Measurements from ENCODE around the gene CCNQ.

CCNQ gene

GRCh38 chrX:153598541-153599191 is at the start of gene CCNQ:
TSS of gene CCNQ (minus strand) at chrX:153599139. CDS start at chrX:153599073, 66 bp downstream.
- peaks cover 23% of the 10 kb centered on the region for H3K4me1 ChIP-seq (ENCODE audit: control insufficient read depth, low read length)
- peak within 1 kb of the TSS; percentile 80 for H3K4me3 ChIP-seq (ENCODE audit: low read length)
- no peaks in the 10 kb centered on the region for H3K9me3 ChIP-seq (ENCODE audit: control insufficient read depth, insufficient read depth, low read length)

DNA sequence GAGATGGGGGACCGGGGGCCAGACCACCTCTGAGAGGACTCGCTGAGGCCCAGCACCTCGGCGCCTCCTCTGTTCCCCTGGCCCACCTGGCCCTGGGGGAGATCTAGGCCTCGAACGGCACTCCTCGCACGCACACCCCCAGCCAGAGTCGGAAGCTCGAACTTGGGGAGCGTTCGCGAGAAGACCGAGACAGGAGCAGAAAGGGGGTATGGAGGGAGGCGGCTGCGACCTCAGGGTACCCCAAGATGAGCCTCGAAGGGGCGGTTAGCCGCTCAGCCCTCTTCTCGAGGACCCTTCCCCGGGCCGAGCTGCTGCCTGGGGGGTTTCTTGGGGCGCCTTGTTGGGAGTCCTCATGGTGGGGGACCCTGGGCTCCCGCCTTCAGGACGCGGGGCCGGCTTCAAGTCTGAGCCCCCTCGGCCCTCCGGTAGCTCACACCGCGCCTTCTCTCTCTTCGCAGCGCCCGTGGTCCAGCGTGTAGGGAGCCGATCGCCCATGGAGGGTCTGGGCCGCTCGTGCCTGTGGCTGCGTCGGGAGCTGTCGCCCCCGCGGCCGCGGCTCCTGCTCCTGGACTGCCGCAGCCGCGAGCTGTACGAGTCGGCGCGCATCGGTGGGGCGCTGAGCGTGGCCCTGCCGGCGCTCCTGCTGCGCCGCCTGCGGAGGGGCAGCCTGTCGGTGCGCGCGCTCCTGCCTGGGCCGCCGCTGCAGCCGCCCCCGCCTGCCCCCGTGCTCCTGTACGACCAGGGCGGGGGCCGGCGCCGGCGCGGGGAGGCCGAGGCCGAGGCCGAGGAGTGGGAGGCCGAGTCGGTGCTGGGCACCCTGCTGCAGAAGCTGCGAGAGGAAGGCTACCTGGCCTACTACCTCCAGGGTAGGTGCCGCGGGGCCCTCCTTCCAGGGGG is 48.8 kb upstream of the CCNQ start:
- TF ChIP-seq CTCF (IDR thresholded peaks at IDR 0.05; ENCODE audit: low read depth, low read length, poor library complexity, severe bottlenecking) (no peak), EZH2phosphoT487 (IDR thresholded peaks at IDR 0.05; ENCODE audit: borderline replicate concordance, low read length) (no peak)
- H3K4me3 ChIP-seq (ENCODE audit: low read length): no peak overlapping the region
- 0 out of 2 replicates have a peak, but pooled peaks cover 2% of the 10 kb centered on the region for H3K4me1 ChIP-seq (ENCODE audit: control insufficient read depth, low read length)
- no peaks in the 10 kb centered on the region for H3K9me2 ChIP-seq (replicated peaks; ENCODE audit: control insufficient read depth, low read length)
- no peak overlapping the region for H3K27ac ChIP-seq (ENCODE audit: low read depth, low read length)
- no peaks in the 10 kb centered on the region for H3K36me3 ChIP-seq (ENCODE audit: control insufficient read depth, low read length)
- H4K20me1 ChIP-seq (ENCODE audit: control insufficient read depth, insufficient read depth, low read depth, low read length): no peaks in the 10 kb centered on the region
- H3K9me3 ChIP-seq (ENCODE audit: control insufficient read depth, insufficient read depth, low read length): no peaks in the 10 kb centered on the region
- H3K27me3 ChIP-seq (ENCODE audit: control insufficient read depth, low read length): peaks cover 23% of the 10 kb centered on the region
- H3K4me2 ChIP-seq (ENCODE audit: low read length): no peak overlapping the region
- H3F3A ChIP-seq (ENCODE audit: control insufficient read depth, insufficient read depth): no peaks in the 10 kb centered on the region
- no peaks in the 10 kb centered on the region for H3K79me2 ChIP-seq (ENCODE audit: control insufficient read depth, low read length)

More at GRCh38 chrX:153598541-153599191, at the start of gene CCNQ:
- H3K79me2 ChIP-seq (ENCODE audit: control insufficient read depth, low read length): peaks cover 27% of the 10 kb centered on the region
- no peaks in the 10 kb centered on the region for H4K20me1 ChIP-seq (ENCODE audit: control insufficient read depth, insufficient read depth, low read depth, low read length)
- no peaks in the 10 kb centered on the region for H3K27me3 ChIP-seq (ENCODE audit: control insufficient read depth, low read length)
- TF ChIP-seq CTCF (IDR thresholded peaks at IDR 0.05; ENCODE audit: low read depth, low read length, poor library complexity, severe bottlenecking) (no peak), EZH2phosphoT487 (IDR thresholded peaks at IDR 0.05; ENCODE audit: borderline replicate concordance, low read length) (no peak)
- peak within 1 kb of the TSS; percentile 42 for H3K27ac ChIP-seq (ENCODE audit: low read depth, low read length)
- no peaks in the 10 kb centered on the region for H3F3A ChIP-seq (ENCODE audit: control insufficient read depth, insufficient read depth)
- peaks cover 12% of the 10 kb centered on the region; the same call in 1 of the 2 replicates for H3K36me3 ChIP-seq (ENCODE audit: control insufficient read depth, low read length)
- peak within 1 kb of the TSS; percentile 74 for H3K4me2 ChIP-seq (ENCODE audit: low read length)
- no peaks in the 10 kb centered on the region for H3K9me2 ChIP-seq (replicated peaks; ENCODE audit: control insufficient read depth, low read length)

- Histone ChIP-seq H3K4me2 (ENCODE audit: low read length) (no peak within 1 kb of the TSS), H3K27me3 (ENCODE audit: control insufficient read depth, low read length) (peaks cover 24% of the 10 kb centered on the region), H3K79me2 (ENCODE audit: control insufficient read depth, low read length) (no peaks in the 10 kb centered on the region), H4K20me1 (ENCODE audit: control insufficient read depth, insufficient read depth, low read depth, low read length) (no peaks in the 10 kb centered on the region), H3K4me1 (ENCODE audit: control insufficient read depth, low read length) (0 out of 2 replicates have a peak, but pooled peaks cover 2% of the 10 kb centered on the region), H3F3A (ENCODE audit: control insufficient read depth, insufficient read depth) (no peaks in the 10 kb centered on the region), H3K9me2 (replicated peaks; ENCODE audit: control insufficient read depth, low read length) (no peaks in the 10 kb centered on the region), H3K9me3 (ENCODE audit: control insufficient read depth, insufficient read depth, low read length) (no peaks in the 10 kb centered on the region), H3K27ac (ENCODE audit: low read depth, low read length) (no peak within 1 kb of the TSS), H3K36me3 (ENCODE audit: control insufficient read depth, low read length) (no peaks in the 10 kb centered on the region), H3K4me3 (ENCODE audit: low read length) (no peak within 1 kb of the TSS)
- no peak for TF ChIP-seq EZH2phosphoT487 (IDR thresholded peaks at IDR 0.05; ENCODE audit: borderline replicate concordance, low read length)
- TF ChIP-seq CTCF (IDR thresholded peaks at IDR 0.05; ENCODE audit: low read depth, low read length, poor library complexity, severe bottlenecking): no peak
These were observed 47.9 kb upstream of the CCNQ start, which contains the start of gene DUSP9 for GRCh38 chrX:153646620-153647373. TSS of gene DUSP9 (plus strand) at chrX:153647203. CDS start at chrX:153647954, 751 bp downstream.

Measured in DOHH2 (cell line).